Measurements from ENCODE around the gene MINPP1. TPM values are rescaled to one million over a fixed set of nuclear protein-coding genes. Genes with fewer than 3 reads are reported as not detected.

MINPP1 gene
- total and polyA plus RNA-seq, 2 of the 4 experiments (the other 2 are of a cell fraction) = 11.7 to 14.4 TPM

DNA sequence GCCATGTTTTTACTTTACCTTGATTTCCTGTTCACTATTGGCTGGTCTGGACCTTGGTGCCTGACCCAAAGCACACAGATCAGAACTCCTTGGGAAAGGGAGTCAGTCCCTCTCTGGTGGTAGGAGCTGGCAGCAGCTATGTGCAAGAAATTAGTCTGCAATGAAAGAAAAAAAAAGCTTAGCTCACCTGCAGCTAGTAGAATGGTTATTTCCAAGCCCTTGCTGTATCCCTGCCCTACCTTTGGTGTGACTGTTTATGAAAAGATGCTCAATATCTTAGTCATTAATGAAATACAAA lies 86.8 kb downstream of the MINPP1 start:
- H3K4me2 ChIP-seq (ENCODE audit: low read depth, low read length) = no peak overlapping the region
- CTCF ChIA-PET = interaction anchor here (0.5 kb wide), 1 partner anchor 18 kb away, joined by 3 read pairs; no protein-coding TSS in a partner anchor
- no peak overlapping the region for H3K4me3 ChIP-seq (ENCODE audit: insufficient read depth, low read depth, low read length)
- no peaks in the 10 kb centered on the region for H4K20me1 ChIP-seq (ENCODE audit: insufficient read depth, low read length)
- H2BK120ac ChIP-seq (ENCODE audit: low read depth, low read length) = peak overlapping the region; percentile 58
- BruUV-seq (replicated peaks) = no TSS peak
- peak overlapping the region; percentile 79 for H3K4ac ChIP-seq (ENCODE audit: low read depth, low read length)
- H4K5ac ChIP-seq (ENCODE audit: low read depth, low read length) = no peak overlapping the region
- no peak for ATAC-seq (ENCODE audit: low read depth)
- H2AK5ac ChIP-seq (ENCODE audit: low read depth, low read length) = no peak overlapping the region
- no peak overlapping the region for H2BK5ac ChIP-seq (ENCODE audit: low read depth, low read length, poor library complexity, severe bottlenecking)
- intact Hi-C loops (cut with micrococcal nuclease) (loop anchor here (5.0 kb wide), 1 partner anchor 39 kb away; no protein-coding TSS in a partner anchor), in situ Hi-C loops (cut with MboI; ENCODE audit: low sequenced_read_pairs) (no loop called here), dilution Hi-C loops (cut with HindIII; ENCODE audit: low sequenced_read_pairs, unreplicated experiment) (no loop called here)
- peaks cover 3% of the 10 kb centered on the region; the same call in 1 of the 2 replicates for H3K27me3 ChIP-seq (ENCODE audit: control insufficient read depth, insufficient read depth, low read length)
- H3K14ac ChIP-seq (replicated peaks; ENCODE audit: low read depth, low read length) = 0 out of 2 replicates have a peak overlapping the region, but pooled peaks have one; percentile 2
- no peak overlapping the region for H3K9ac ChIP-seq (ENCODE audit: low read depth, low read length)
- H4K91ac ChIP-seq (ENCODE audit: insufficient read depth, low read depth, low read length) = no peak overlapping the region
- POLR2A ChIA-PET (ENCODE audit: unreplicated experiment) = no interaction called here
- no peak overlapping the region for H3K23ac ChIP-seq (ENCODE audit: low read depth, low read length)
- no peak overlapping the region for H3K56ac ChIP-seq (ENCODE audit: extremely low read depth, insufficient read depth, low read length)
- no peaks in the 10 kb centered on the region for H3K79me1 ChIP-seq (ENCODE audit: low read depth in 1 of 2, low read length in 2 of 2)
- 0 out of 2 replicates have a peak overlapping the region, but pooled peaks have one; percentile 39 for H2BK20ac ChIP-seq (ENCODE audit: low read depth, low read length)
- no peak overlapping the region for H2AK9ac ChIP-seq (replicated peaks; ENCODE audit: low read depth, low read length, poor library complexity)
- no peak overlapping the region; the same call in 2 of the 3 replicates for H2BK15ac ChIP-seq (ENCODE audit: low read depth, low read length)
- H3K4me1 ChIP-seq (ENCODE audit: control insufficient read depth, insufficient read depth, low read length) = peaks cover 11% of the 10 kb centered on the region
- no peak overlapping the region for H2AFZ ChIP-seq (replicated peaks; ENCODE audit: low read length, poor library complexity)
- DNase-seq = no peak
- peak overlapping the region; percentile 65; the same call in 1 of the 2 replicates for H3K18ac ChIP-seq (ENCODE audit: low read depth, low read length)
- H3K36me3 ChIP-seq (ENCODE audit: control insufficient read depth, insufficient read depth, low read length) = no peaks in the 10 kb centered on the region
- peak overlapping the region in 1 of 2 experiments; percentile 31; a peak in 1 of 4 replicates for H4K8ac ChIP-seq (ENCODE audit: low read depth in 2 of 2, low read length in 2 of 2)
- H3K9me3 ChIP-seq (ENCODE audit: control insufficient read depth, insufficient read depth, low read length) = no peaks in the 10 kb centered on the region
- TF ChIP-seq MXI1 (IDR thresholded peaks at IDR 0.05; ENCODE audit: borderline replicate concordance, low read depth, low read length) = no peak
- TF ChIP-seq POLR2A (IDR thresholded peaks at IDR 0.05; ENCODE audit: low read depth, low read length) = no peak
- no peak for TF ChIP-seq MAZ (IDR thresholded peaks at IDR 0.05; ENCODE audit: borderline replicate concordance, low read depth, low read length)
- TF ChIP-seq RFX5 (IDR thresholded peaks at IDR 0.05; ENCODE audit: low read depth, low read length) = no peak
- TF ChIP-seq FOS (IDR thresholded peaks at IDR 0.05; ENCODE audit: low read depth, low read length) = no peak
- TF ChIP-seq USF2 (IDR thresholded peaks at IDR 0.05; ENCODE audit: low read depth, low read length) = no peak
- no peak for TF ChIP-seq CTCF (conservative IDR thresholded peaks at IDR 0.05; ENCODE audit: low read depth, low read length)
- no peak for TF ChIP-seq RAD21 (IDR thresholded peaks at IDR 0.05; ENCODE audit: low read length)
- no peak for TF ChIP-seq SMC3 (IDR thresholded peaks at IDR 0.05; ENCODE audit: low read depth, low read length)
- no peak for TF ChIP-seq NFE2L2 (IDR thresholded peaks at IDR 0.05; ENCODE audit: low read depth, low read length)
- TF ChIP-seq ELK1 (IDR thresholded peaks at IDR 0.05; ENCODE audit: borderline replicate concordance, low read depth, low read length) = no peak
- no peak for TF ChIP-seq MAFK (IDR thresholded peaks at IDR 0.05; ENCODE audit: low read depth, low read length)
- TF ChIP-seq BHLHE40 (IDR thresholded peaks at IDR 0.05; ENCODE audit: low read depth, low read length) = no peak
- no peak for TF ChIP-seq CEBPB (IDR thresholded peaks at IDR 0.05; ENCODE audit: low read depth, low read length)
- no peak for TF ChIP-seq CHD1 (IDR thresholded peaks at IDR 0.05; ENCODE audit: low read depth, low read length)
- no peak for TF ChIP-seq RCOR1 (IDR thresholded peaks at IDR 0.05; ENCODE audit: insufficient replicate concordance, low read length)
- no peak overlapping the region for H3K27ac ChIP-seq (ENCODE audit: insufficient read depth, low read length)
- H3K9me1 ChIP-seq (ENCODE audit: insufficient read depth, low read length) = peaks cover 3% of the 10 kb centered on the region; the same call in 1 of the 2 replicates
